Measurements from ENCODE around the gene RCAN2. TPM values are rescaled to one million over a fixed set of nuclear protein-coding genes. Genes with fewer than 3 reads are reported as not detected.

The RCAN2 gene
- total RNA-seq = 2.0 TPM
- polyA plus RNA-seq = 5.9 TPM
- long read RNA-seq, donor 1 = 0 reads
- long read RNA-seq, donor 2 = 0 reads
- long read RNA-seq, donor 3 = 0 reads
- long read RNA-seq, donor 4 = 0 reads
- long read RNA-seq, donor 5 = 0 reads
- long read RNA-seq, donor 6, partial matches to known transcripts = 0 of 1 reads
- long read RNA-seq, donor 6, other reads (novel, unspliced or antisense) = 0 of 1 reads
- long read RNA-seq, donor 7, partial matches to known transcripts = 9 of 9 reads
- long read RNA-seq, donor 7, other reads (novel, unspliced or antisense) = 0 of 9 reads
- long read RNA-seq, donor 8 = 0 reads
- long read RNA-seq, donor 9 = 0 reads
- long read RNA-seq, donor 10 = 0 reads

DNA sequence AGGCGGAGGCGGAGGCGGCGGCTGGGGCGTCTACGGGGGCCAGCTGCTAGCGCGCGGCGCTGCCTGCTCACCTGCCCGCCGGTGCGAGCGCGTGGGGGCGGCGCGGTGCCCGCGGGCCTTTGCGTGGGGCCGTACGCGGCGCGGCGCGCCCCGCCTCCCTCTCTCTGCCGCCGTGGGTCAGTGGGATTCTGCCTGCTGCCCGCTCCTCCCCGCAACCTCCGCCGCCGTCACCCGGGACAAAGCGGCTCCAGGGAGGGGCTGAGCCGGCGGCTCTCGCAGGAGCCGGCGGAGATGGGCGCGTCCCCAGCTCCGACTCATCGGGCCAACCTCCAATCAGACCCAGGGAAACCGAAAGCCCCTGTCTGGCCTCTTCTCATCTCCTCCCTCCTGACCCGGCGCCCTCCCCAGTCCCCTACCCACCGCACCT is at the start of gene RCAN2:
Gene RCAN2, minus strand, starts transcription at position 249 of the 427 bp plus-strand sequence.
- H3K4me1 ChIP-seq (ENCODE audit: control insufficient read depth in 2 of 2, insufficient read depth in 2 of 2, low read length in 2 of 2) = peaks cover 3 to 4% of the 10 kb centered on the region in 2 donors
- WGBS = under 1% methylated on average over 51 of the region's 51 CpGs
- H3K27ac ChIP-seq (ENCODE audit: low read depth in 1 of 2, low read length in 1 of 2) = peak within 1 kb of the TSS in 1 of 2 donors; percentile 2
- no peaks in the 10 kb centered on the region for H3K36me3 ChIP-seq (ENCODE audit: control insufficient read depth in 2 of 2, insufficient read depth in 2 of 2, low read length in 1 of 2)
- peak within 1 kb of the TSS; percentile 34 to 49 for H3K4me3 ChIP-seq (ENCODE audit: low read length in 2 of 2)
- H3K27me3 ChIP-seq (ENCODE audit: control insufficient read depth in 2 of 2, insufficient read depth in 1 of 2, low read length in 1 of 2) = peaks cover 26 to 56% of the 10 kb centered on the region in 2 donors
- H3K9me3 ChIP-seq (ENCODE audit: control insufficient read depth in 2 of 2, insufficient read depth in 1 of 2, low read length in 1 of 2) = no peaks in the 10 kb centered on the region
- peak in 4 of 9 donors; percentile 8 to 40 (median 15) for DNase-seq (ENCODE audit: low read depth in 6 of 9, low spot score in 9 of 9)

DNA sequence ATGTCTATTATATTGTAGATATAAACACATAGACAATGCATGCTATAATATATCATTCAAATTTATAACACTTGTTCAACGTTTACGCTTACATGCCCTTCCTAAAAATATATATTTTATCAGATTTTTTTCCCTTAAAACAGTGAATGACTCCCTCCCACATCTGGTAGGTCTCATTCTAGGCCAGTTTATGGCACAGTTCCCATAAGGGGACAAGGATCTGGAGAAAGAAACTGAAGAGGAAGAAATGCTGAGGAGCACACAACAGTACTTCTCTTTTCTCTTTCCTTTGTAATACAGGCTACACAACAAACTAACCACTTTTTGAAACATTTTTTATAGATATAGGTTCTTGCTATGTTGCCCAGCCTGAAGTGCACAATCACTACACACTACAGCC is 48.6 kb upstream of the RCAN2 start:
- Histone ChIP-seq H3K4me1 (ENCODE audit: control insufficient read depth in 2 of 2, insufficient read depth in 2 of 2, low read length in 2 of 2) (no peaks in the 10 kb centered on the region), H3K27me3 (ENCODE audit: control insufficient read depth in 2 of 2, insufficient read depth in 1 of 2, low read length in 1 of 2) (no peaks in the 10 kb centered on the region), H3K4me3 (ENCODE audit: low read length in 2 of 2) (no peak overlapping the region), H3K9me3 (ENCODE audit: control insufficient read depth in 2 of 2, insufficient read depth in 1 of 2, low read length in 1 of 2) (no peaks in the 10 kb centered on the region), H3K27ac (ENCODE audit: low read depth in 1 of 2, low read length in 1 of 2) (no peak overlapping the region), H3K36me3 (ENCODE audit: control insufficient read depth in 2 of 2, insufficient read depth in 2 of 2, low read length in 1 of 2) (no peaks in the 10 kb centered on the region)
- no peak for DNase-seq (ENCODE audit: low read depth in 6 of 9, low spot score in 9 of 9)
- 85% methylated on average over 2 of the region's 2 CpGs for WGBS

DNA sequence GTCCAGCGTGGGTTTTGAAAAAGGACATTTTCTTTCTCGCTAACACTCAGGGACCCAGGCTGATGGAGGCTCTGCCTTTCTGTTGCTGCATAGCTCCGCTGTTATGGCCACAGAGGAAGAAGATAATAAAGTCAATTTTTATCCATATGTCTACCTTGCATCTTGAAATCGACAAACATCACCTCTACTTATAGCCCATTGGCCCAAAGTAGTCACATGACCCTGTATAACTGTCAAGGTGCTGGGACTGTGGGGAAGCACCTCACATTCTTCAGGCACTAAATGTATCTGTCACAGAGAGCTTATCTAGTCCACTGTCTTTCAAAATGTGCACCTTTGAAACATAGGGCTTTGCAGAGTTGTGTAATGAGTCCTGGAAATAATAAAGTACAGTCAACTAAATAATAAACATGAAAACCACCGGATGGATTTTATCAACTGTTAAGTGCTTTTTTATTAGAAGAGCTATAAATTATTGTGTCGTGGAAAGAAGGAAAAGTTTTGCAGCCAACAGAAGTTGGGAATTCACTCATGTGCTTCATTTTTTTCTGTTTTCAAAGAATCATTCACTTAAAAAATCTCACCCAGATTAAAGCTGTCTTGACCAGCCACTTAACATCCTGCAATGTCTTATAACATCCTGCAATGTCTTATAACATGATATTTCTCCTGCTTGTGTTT is 47.7 kb upstream of the RCAN2 start:
- 78% methylated on average over 6 of the region's 6 CpGs for WGBS
- Histone ChIP-seq H3K9me3 (ENCODE audit: control insufficient read depth in 2 of 2, insufficient read depth in 1 of 2, low read length in 1 of 2) (no peaks in the 10 kb centered on the region), H3K4me1 (ENCODE audit: control insufficient read depth in 2 of 2, insufficient read depth in 2 of 2, low read length in 2 of 2) (no peaks in the 10 kb centered on the region), H3K27me3 (ENCODE audit: control insufficient read depth in 2 of 2, insufficient read depth in 1 of 2, low read length in 1 of 2) (no peaks in the 10 kb centered on the region), H3K4me3 (ENCODE audit: low read length in 2 of 2) (no peak overlapping the region), H3K36me3 (ENCODE audit: control insufficient read depth in 2 of 2, insufficient read depth in 2 of 2, low read length in 1 of 2) (no peaks in the 10 kb centered on the region), H3K27ac (ENCODE audit: low read depth in 1 of 2, low read length in 1 of 2) (no peak overlapping the region)
- no peak for DNase-seq (ENCODE audit: low read depth in 6 of 9, low spot score in 9 of 9)

GRCh38 chr6:46530896-46531295 is 39.6 kb upstream of the RCAN2 start:
- 67% methylated on average over 3 of the region's 3 CpGs for WGBS
- Histone ChIP-seq H3K36me3 (ENCODE audit: control insufficient read depth in 2 of 2, insufficient read depth in 2 of 2, low read length in 1 of 2) (no peaks in the 10 kb centered on the region), H3K27me3 (ENCODE audit: control insufficient read depth in 2 of 2, insufficient read depth in 1 of 2, low read length in 1 of 2) (no peaks in the 10 kb centered on the region), H3K27ac (ENCODE audit: low read depth in 1 of 2, low read length in 1 of 2) (no peak overlapping the region), H3K4me1 (ENCODE audit: control insufficient read depth in 2 of 2, insufficient read depth in 2 of 2, low read length in 2 of 2) (no peaks in the 10 kb centered on the region), H3K9me3 (ENCODE audit: control insufficient read depth in 2 of 2, insufficient read depth in 1 of 2, low read length in 1 of 2) (no peaks in the 10 kb centered on the region), H3K4me3 (ENCODE audit: low read length in 2 of 2) (no peak overlapping the region)
- no peak for DNase-seq (ENCODE audit: low read depth in 6 of 9, low spot score in 9 of 9)

- no peaks in the 10 kb centered on the region for H3K36me3 ChIP-seq (ENCODE audit: control insufficient read depth in 2 of 2, insufficient read depth in 2 of 2, low read length in 1 of 2)
- WGBS = 91% methylated on average over 3 of the region's 3 CpGs
- H3K27me3 ChIP-seq (ENCODE audit: control insufficient read depth in 2 of 2, insufficient read depth in 1 of 2, low read length in 1 of 2) = no peaks in the 10 kb centered on the region
- H3K27ac ChIP-seq (ENCODE audit: low read depth in 1 of 2, low read length in 1 of 2) = no peak overlapping the region
- no peaks in the 10 kb centered on the region for H3K4me1 ChIP-seq (ENCODE audit: control insufficient read depth in 2 of 2, insufficient read depth in 2 of 2, low read length in 2 of 2)
- H3K9me3 ChIP-seq (ENCODE audit: control insufficient read depth in 2 of 2, insufficient read depth in 1 of 2, low read length in 1 of 2) = no peaks in the 10 kb centered on the region
- H3K4me3 ChIP-seq (ENCODE audit: low read length in 2 of 2) = no peak overlapping the region
- no peak for DNase-seq (ENCODE audit: low read depth in 6 of 9, low spot score in 9 of 9)
These were observed 37.9 kb upstream of the RCAN2 start for GRCh38 chr6:46528961-46529750.

GRCh38 chr6:46526607-46527006 is 35.4 kb upstream of the RCAN2 start:
- 96% methylated on average over 2 of the region's 2 CpGs for WGBS
- DNase-seq (ENCODE audit: low read depth in 6 of 9, low spot score in 9 of 9) = no peak

GRCh38 chr6:46525583-46525982 is 34.3 kb upstream of the RCAN2 start:
- H3K4me1 ChIP-seq (ENCODE audit: control insufficient read depth in 2 of 2, insufficient read depth in 2 of 2, low read length in 2 of 2) = no peaks in the 10 kb centered on the region
- H3K4me3 ChIP-seq (ENCODE audit: low read length in 2 of 2) = no peak overlapping the region

More at GRCh38 chr6:46526607-46527006, 35.4 kb upstream of the RCAN2 start:
- H3K9me3 ChIP-seq (ENCODE audit: control insufficient read depth in 2 of 2, insufficient read depth in 1 of 2, low read length in 1 of 2) = no peaks in the 10 kb centered on the region
- H3K27ac ChIP-seq (ENCODE audit: low read depth in 1 of 2, low read length in 1 of 2) = no peak overlapping the region
- H3K36me3 ChIP-seq (ENCODE audit: control insufficient read depth in 2 of 2, insufficient read depth in 2 of 2, low read length in 1 of 2) = no peaks in the 10 kb centered on the region
- no peaks in the 10 kb centered on the region for H3K4me1 ChIP-seq (ENCODE audit: control insufficient read depth in 2 of 2, insufficient read depth in 2 of 2, low read length in 2 of 2)
- no peaks in the 10 kb centered on the region for H3K27me3 ChIP-seq (ENCODE audit: control insufficient read depth in 2 of 2, insufficient read depth in 1 of 2, low read length in 1 of 2)
- H3K4me3 ChIP-seq (ENCODE audit: low read length in 2 of 2) = no peak overlapping the region

DNA sequence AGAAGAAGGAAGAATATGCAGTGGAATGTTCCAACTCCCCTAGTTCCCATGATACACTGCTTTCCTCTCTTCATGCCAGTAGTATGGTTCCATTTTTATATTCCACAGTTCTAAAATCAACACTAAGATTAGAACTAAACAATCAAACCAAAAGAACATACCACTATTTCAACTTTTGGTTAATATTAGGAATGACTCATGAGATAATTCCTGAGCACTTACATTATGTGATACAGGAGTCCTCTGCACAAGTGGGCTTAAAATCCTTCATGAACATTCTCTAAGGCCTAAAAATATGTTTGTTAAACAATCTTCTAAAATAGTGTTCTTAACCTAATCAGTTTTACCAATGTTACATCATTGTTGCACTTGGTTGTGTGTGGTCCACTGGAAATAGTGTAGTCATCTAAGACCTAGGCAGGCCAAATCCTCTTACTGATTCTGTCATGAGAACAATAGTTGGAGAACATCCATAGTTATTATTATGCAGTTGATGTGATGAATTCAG is 30.3 kb upstream of the RCAN2 start:
- no peaks in the 10 kb centered on the region for H3K4me1 ChIP-seq (ENCODE audit: control insufficient read depth in 2 of 2, insufficient read depth in 2 of 2, low read length in 2 of 2)
- H3K36me3 ChIP-seq (ENCODE audit: control insufficient read depth in 2 of 2, insufficient read depth in 2 of 2, low read length in 1 of 2) = no peaks in the 10 kb centered on the region
- H3K27ac ChIP-seq (ENCODE audit: low read depth in 1 of 2, low read length in 1 of 2) = no peak overlapping the region
- H3K4me3 ChIP-seq (ENCODE audit: low read length in 2 of 2) = no peak overlapping the region
- no peak for DNase-seq (ENCODE audit: low read depth in 6 of 9, low spot score in 9 of 9)
- H3K27me3 ChIP-seq (ENCODE audit: control insufficient read depth in 2 of 2, insufficient read depth in 1 of 2, low read length in 1 of 2) = no peaks in the 10 kb centered on the region
- H3K9me3 ChIP-seq (ENCODE audit: control insufficient read depth in 2 of 2, insufficient read depth in 1 of 2, low read length in 1 of 2) = no peaks in the 10 kb centered on the region

More at GRCh38 chr6:46525583-46525982, 34.3 kb upstream of the RCAN2 start:
- DNase-seq (ENCODE audit: low read depth in 6 of 9, low spot score in 9 of 9) = no peak
- no peaks in the 10 kb centered on the region for H3K27me3 ChIP-seq (ENCODE audit: control insufficient read depth in 2 of 2, insufficient read depth in 1 of 2, low read length in 1 of 2)
- no peaks in the 10 kb centered on the region for H3K36me3 ChIP-seq (ENCODE audit: control insufficient read depth in 2 of 2, insufficient read depth in 2 of 2, low read length in 1 of 2)
- no peaks in the 10 kb centered on the region for H3K9me3 ChIP-seq (ENCODE audit: control insufficient read depth in 2 of 2, insufficient read depth in 1 of 2, low read length in 1 of 2)
- H3K27ac ChIP-seq (ENCODE audit: low read depth in 1 of 2, low read length in 1 of 2) = no peak overlapping the region

DNA sequence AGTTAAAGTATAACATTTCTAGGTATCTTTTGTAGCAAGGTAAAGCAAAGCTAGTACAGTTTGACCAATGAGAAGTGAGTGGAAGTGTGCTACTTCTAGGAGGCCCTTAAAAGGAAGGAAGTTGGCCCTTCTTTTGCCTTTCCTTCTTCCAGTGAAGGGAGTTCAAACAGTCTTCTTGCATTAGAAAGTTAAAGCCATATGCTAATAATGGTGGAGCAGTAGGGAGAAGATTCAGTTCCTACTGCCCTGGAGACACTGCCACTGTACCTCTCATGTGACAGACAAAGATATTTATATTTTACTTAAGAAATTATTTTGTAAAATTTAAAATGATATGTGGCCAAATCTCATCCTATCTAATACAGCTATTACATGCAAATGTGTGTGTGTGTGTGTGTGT is 26.0 kb upstream of the RCAN2 start:
- H3K36me3 ChIP-seq (ENCODE audit: control insufficient read depth in 2 of 2, insufficient read depth in 2 of 2, low read length in 1 of 2) = no peaks in the 10 kb centered on the region
- no peak overlapping the region for H3K27ac ChIP-seq (ENCODE audit: low read depth in 1 of 2, low read length in 1 of 2)
- no peaks in the 10 kb centered on the region for H3K27me3 ChIP-seq (ENCODE audit: control insufficient read depth in 2 of 2, insufficient read depth in 1 of 2, low read length in 1 of 2)
- no peak for DNase-seq (ENCODE audit: low read depth in 6 of 9, low spot score in 9 of 9)
- H3K9me3 ChIP-seq (ENCODE audit: control insufficient read depth in 2 of 2, insufficient read depth in 1 of 2, low read length in 1 of 2) = no peaks in the 10 kb centered on the region
- H3K4me3 ChIP-seq (ENCODE audit: low read length in 2 of 2) = no peak overlapping the region
- H3K4me1 ChIP-seq (ENCODE audit: control insufficient read depth in 2 of 2, insufficient read depth in 2 of 2, low read length in 2 of 2) = no peaks in the 10 kb centered on the region
